Activated CD8-positive, alpha-beta memory T cell treated with anti-CD3 and anti-CD28 coated beads for 1 hour (primary cell): Measurements from ENCODE around the gene NXF2B.
A peak's percentile ranks its signal among the peaks of the same experiment; 100 is the strongest.
"Not testable (repeated sequence)": the region's sequence is repeated elsewhere in the genome, so short reads cannot be mapped to it uniquely, and the experiment has no call there.

Experiments
- DNase-seq, 2 donors: peaks; one replicate each; pipeline ENCODE4 v3.0.0-alpha.2; 2020; ENCODE audit warnings: low read depth in 1 of 2; ENCODE audit errors: extremely low read depth in 1 of 2

The NXF2B gene

DNA sequence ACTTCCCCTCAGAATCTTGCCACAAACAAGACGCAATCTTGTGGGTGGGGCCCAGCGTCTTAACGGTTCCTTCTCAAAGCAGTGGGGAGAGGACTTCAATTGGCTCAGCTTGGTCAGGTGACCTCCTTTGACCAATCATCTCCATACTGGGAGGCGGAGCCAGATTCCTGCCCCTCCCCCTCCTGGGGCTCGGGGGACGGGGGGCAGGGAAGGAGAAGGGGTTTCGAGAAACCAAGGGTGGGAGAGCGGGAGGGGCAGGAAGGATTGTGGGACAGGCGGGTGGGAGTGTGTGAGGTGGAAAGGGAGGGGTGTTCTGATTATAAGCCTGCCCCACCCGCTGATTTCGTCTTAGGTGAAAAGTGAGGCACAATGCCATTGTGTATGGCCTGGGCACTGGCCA is at the start of gene NXF2B:
TSS of gene NXF2B (minus strand) at position 101 of the 400 bp plus-strand sequence. CDS start 59,972 bp downstream, outside the sequence.
- not testable (repeated sequence) for DNase-seq

GRCh38 chrX:102478765-102479164 is 39.0 kb upstream of the NXF2B start:
- DNase-seq = not testable (repeated sequence)

- not testable (repeated sequence) for DNase-seq
These were observed 32.0 kb upstream of the NXF2B start, which contains the start of gene TCP11X2 for GRCh38 chrX:102471762-102472220. TCP11X2 (minus strand) TSS chrX:102471812.

DNA sequence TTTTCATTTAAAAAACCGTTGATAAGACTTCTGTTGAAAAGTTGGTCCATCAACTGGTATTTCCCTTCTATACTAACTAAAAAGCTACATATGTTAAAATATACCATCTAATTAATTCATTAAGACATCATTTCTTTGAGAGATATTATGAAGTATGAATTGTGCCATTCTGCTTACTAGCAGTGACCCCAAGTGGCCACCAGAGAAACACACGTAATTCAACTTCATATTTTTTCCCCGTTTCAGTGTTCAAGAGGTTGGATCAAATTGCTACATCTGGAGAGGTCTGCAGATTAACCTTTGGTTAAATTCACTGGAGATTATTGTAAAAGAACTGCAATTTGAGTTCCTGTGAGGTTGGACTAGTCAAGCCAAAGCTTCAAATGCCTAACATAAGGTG is 30.4 kb upstream of the NXF2B start:
- not testable (repeated sequence) for DNase-seq

DNA sequence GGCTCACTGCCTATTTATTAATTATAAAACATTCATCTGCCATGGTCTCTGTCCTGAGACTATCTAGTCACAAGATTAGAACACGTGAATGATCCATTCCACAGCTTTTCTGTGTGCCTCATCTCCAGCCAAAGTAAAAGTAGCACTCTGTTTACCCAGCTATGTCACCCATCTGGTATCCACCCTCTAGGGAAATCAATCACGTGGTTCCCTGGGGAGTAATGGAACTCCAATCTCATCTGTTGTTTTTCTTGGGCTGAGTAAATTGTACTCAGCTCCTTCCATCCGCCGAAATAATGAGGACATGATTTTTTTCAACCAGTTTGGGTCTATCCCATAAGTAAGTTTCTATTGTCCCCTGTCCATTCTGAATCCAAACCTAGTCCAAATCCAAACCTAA is 18.8 kb upstream of the NXF2B start:
- not testable (repeated sequence) for DNase-seq

DNA sequence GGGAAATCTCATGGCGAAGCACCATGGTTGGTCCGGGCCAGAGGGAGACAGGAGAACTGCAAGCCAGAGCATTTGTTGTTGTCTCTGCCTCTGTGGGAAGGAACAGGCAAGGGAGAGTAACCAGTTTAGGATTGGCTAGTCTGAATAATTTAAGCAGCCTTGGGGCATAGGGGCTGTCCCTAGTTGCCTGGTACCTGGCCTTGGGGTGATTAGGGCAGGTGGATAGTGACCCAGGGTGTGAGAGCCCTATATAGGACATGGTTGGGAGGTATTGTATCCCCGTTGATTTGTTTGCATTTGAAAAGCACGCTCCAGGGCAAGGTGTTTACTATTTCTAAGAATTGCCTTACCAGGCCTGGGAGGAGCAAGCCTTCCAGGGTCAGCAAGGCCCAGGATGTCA is 25.3 kb downstream of the NXF2B start:
- not testable (repeated sequence) for DNase-seq

- peak; percentile 32 to 40 for DNase-seq
These were observed 93.9 kb downstream of the NXF2B start for GRCh38 chrX:102345916-102346315.

GRCh38 chrX:102341867-102342266 is 97.9 kb downstream of the NXF2B start:
- no peak for DNase-seq

- no peak for DNase-seq
These were observed 100.2 kb downstream of the NXF2B start for GRCh38 chrX:102339312-102340298.

GRCh38 chrX:102338162-102338561 is 101.6 kb downstream of the NXF2B start:
- DNase-seq = no peak
